Measurements from ENCODE around the gene ACTL8.

ACTL8 gene

DNA sequence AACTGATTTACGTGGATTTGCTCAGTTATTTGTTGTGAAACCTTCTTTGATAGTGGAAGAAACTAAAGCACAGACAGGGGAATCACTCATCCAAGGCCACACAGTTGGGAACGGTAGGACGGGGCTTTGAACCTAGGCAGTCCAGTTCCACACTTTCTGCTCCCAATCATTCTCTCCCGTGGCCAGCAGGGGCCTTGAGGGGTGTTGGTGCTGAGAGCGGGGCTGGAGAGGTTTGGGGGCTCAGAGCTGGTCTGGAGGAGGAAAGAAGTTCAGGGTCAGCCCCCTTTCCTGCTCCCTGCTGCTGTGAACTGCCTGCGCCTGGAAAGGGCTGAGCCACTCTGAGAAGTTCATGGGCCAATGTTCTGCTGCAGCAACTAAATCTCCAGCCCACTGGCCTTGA lies 31.4 kb upstream of the ACTL8 start:
- no peak for TF ChIP-seq MYC (IDR thresholded peaks at IDR 0.05; ENCODE audit: low read depth, low read length)
- TF ChIP-seq, protein P1, sequence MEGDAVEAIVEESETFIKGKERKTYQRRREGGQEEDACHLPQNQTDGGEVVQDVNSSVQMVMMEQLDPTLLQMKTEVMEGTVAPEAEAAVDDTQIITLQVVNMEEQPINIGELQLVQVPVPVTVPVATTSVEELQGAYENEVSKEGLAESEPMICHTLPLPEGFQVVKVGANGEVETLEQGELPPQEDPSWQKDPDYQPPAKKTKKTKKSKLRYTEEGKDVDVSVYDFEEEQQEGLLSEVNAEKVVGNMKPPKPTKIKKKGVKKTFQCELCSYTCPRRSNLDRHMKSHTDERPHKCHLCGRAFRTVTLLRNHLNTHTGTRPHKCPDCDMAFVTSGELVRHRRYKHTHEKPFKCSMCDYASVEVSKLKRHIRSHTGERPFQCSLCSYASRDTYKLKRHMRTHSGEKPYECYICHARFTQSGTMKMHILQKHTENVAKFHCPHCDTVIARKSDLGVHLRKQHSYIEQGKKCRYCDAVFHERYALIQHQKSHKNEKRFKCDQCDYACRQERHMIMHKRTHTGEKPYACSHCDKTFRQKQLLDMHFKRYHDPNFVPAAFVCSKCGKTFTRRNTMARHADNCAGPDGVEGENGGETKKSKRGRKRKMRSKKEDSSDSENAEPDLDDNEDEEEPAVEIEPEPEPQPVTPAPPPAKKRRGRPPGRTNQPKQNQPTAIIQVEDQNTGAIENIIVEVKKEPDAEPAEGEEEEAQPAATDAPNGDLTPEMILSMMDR (IDR thresholded peaks at IDR 0.05; ENCODE audit: low read depth, low read length): peak; percentile 1
- no peak overlapping the region for H3K4me3 ChIP-seq (ENCODE audit: low read depth, low read length)
- DNase-seq (ENCODE audit: low read depth): no peak

DNA sequence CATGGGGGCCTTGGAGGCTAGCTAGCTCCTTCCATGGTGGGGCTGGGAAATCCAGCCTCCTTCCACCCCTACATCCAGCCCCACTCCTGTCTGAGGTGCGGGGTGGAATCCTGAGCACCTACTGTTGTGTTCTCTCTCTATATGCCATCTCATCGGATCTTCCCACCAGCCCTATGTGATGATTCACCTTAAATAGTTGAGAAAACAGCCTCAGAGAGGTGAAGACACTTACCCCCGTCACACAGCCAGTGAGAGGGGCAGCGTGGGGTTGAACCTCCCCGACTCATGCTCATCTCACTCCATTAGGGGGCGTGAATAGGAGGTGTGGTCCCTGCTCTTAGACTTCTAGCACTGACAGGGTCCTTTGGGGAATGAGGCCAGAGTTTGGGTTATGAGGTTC lies 31.0 kb upstream of the ACTL8 start:
- H3K4me3 ChIP-seq (ENCODE audit: low read depth, low read length): no peak overlapping the region
- TF ChIP-seq, protein P1 (IDR thresholded peaks at IDR 0.05; ENCODE audit: low read depth, low read length): no peak
- no peak for TF ChIP-seq MYC (IDR thresholded peaks at IDR 0.05; ENCODE audit: low read depth, low read length)
- TF ChIP-seq POLR2A (IDR thresholded peaks at IDR 0.05; ENCODE audit: extremely low read depth, insufficient read length): no peak
- TF ChIP-seq, protein P2, sequence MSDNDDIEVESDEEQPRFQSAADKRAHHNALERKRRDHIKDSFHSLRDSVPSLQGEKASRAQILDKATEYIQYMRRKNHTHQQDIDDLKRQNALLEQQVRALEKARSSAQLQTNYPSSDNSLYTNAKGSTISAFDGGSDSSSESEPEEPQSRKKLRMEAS (IDR thresholded peaks at IDR 0.05; ENCODE audit: low read depth, low read length): no peak
- DNase-seq (ENCODE audit: low read depth): no peak

DNA sequence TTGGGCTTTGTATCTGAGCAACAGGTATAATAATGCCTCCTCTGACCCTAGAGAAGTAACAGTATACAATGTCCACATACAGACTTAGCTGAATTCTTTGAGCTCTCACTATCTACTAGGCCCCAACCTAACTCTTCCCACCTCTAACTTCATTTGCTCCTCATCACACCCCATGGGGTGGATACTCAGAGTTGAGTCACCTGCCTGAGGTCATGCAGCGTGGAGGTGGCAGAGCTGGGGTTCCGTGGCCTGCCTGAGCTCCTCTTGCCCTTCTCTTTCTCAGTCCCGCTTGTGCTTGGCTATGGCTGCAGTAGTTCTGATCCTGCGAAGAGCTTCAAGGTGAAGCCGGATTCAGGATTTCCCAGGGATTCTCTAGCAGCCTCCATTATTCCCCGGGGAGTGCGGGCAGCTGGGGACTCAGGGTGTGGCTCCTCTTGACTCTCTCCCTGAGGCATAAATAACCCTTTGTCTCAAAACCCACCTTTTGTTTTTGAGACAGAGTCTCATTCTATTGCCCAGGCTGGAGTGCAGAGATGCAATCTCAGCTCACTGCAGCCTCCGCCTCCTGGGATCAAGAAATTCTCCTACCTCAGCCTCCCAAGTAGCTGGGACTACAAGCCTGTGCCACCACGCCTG lies 29.9 kb upstream of the ACTL8 start:
- H3K4me3 ChIP-seq (ENCODE audit: low read depth, low read length): no peak overlapping the region
- DNase-seq (ENCODE audit: low read depth): no peak

DNA sequence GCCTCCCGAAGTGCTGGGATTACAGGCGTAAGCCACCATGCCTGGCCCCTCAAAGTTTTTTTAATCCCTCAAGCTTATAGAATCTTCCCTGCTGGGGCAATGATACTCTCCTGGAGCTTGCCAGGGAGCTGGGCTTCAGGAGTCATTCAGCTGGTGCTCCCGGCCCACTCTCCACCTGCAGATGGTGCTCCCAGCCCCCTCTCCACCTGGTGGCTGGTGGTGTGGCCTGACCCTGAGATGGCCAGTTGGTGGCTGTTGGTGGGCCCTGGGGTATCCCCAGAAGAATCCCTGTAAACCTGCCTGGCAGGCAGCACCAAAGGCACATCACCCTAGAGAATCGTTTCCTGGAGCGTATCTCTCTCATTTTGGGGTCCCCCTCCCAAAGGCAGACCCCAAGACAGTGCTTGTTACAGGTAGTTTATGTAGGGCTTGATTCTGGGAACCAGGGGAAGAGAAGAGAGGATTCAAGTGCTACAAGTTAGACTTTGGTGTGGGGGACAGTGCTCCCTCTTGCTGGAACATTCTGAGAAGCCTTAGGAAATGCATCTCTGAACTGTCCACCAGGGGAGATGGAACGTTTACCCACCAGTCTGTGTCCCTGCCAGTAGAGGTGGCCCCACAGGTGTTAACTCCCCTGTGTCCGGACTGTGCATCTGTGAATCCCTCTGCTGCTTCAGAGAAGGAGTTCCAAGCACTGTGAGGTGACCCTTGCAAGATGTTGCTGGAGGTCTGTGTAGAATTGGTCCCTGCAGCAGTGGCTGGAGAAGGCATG lies 29.1 kb upstream of the ACTL8 start:
- no peak for DNase-seq (ENCODE audit: low read depth)
- TF ChIP-seq, protein P1 (IDR thresholded peaks at IDR 0.05; ENCODE audit: low read depth, low read length): no peak
- TF ChIP-seq POLR2A (IDR thresholded peaks at IDR 0.05; ENCODE audit: extremely low read depth, insufficient read length): no peak
- TF ChIP-seq MYC (IDR thresholded peaks at IDR 0.05; ENCODE audit: low read depth, low read length): no peak
- TF ChIP-seq, protein P2 (IDR thresholded peaks at IDR 0.05; ENCODE audit: low read depth, low read length): no peak
- no peak overlapping the region for H3K4me3 ChIP-seq (ENCODE audit: low read depth, low read length)

More for the DNA sequence above, 29.9 kb upstream of the ACTL8 start:
- TF ChIP-seq, protein P2 (IDR thresholded peaks at IDR 0.05; ENCODE audit: low read depth, low read length): no peak
- TF ChIP-seq, protein P1 (IDR thresholded peaks at IDR 0.05; ENCODE audit: low read depth, low read length): no peak
- TF ChIP-seq POLR2A (IDR thresholded peaks at IDR 0.05; ENCODE audit: extremely low read depth, insufficient read length) (no peak), MYC (IDR thresholded peaks at IDR 0.05; ENCODE audit: low read depth, low read length) (no peak)

DNA sequence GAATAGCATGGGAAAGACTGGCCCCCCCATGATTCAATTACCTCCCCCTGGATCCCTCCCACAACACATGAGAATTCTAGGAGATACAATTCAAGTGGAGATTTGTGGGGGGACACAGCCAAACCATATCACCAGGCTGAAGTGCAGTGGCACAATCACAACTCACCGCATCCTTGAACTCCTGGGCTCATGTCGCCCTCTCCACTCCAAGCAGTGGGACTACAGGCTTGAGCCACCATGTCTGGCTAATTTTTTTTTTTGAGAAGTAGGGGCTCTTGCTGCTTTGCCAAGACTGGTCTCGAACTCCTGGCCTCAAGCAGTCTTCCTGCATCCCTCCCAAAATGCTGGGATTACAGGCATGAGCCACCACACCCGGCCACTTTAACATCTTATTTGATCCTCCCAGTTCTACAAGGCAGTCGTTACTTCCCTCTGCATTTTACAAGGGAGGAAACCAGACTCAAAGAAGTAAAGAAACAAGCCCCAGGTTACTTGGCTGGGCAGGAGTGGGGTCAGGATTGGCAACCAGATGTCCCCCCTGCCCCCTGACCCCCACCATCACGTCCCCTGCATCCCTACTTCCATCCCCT lies 26.9 kb upstream of the ACTL8 start:
- DNase-seq (ENCODE audit: low read depth): no peak
- no peak for TF ChIP-seq POLR2A (IDR thresholded peaks at IDR 0.05; ENCODE audit: extremely low read depth, insufficient read length)
- TF ChIP-seq, protein P2 (IDR thresholded peaks at IDR 0.05; ENCODE audit: low read depth, low read length): no peak
- TF ChIP-seq MYC (IDR thresholded peaks at IDR 0.05; ENCODE audit: low read depth, low read length): no peak
- TF ChIP-seq, protein P1 (IDR thresholded peaks at IDR 0.05; ENCODE audit: low read depth, low read length): no peak
- H3K4me3 ChIP-seq (ENCODE audit: low read depth, low read length): no peak overlapping the region
